H9 (cell line): ENCODE data around the gene KDM4C. TPM values are rescaled to one million over a fixed set of nuclear protein-coding genes. Genes with fewer than 3 reads are reported as not detected.

Source experiments
- DNase-seq: peaks from one replicate; pipeline ENCODE4 v3.0.0-alpha.2; 2017
- H2AFZ ChIP-seq: one replicate; pipeline ENCODE4 v1.6.1; 2013; ENCODE audit warnings: mild to moderate bottlenecking, low read length, control low read depth, moderate library complexity
- H2AK5ac ChIP-seq: 2 replicates; pipeline ENCODE4 v1.6.1; 2013; ENCODE audit warnings: low read length, control low read depth, mixed read lengths; ENCODE audit not compliant: insufficient read length
- H2BK120ac ChIP-seq: one replicate; pipeline ENCODE4 v1.6.1; 2013; ENCODE audit warnings: low read depth, mild to moderate bottlenecking, low read length, control low read depth, inconsistent platforms; ENCODE audit not compliant: poor library complexity, severe bottlenecking
- H2BK12ac ChIP-seq: 2 replicates; pipeline ENCODE4 v1.6.1; 2013; ENCODE audit warnings: low read length, control low read depth, mixed read lengths, low read depth; ENCODE audit not compliant: insufficient read length
- H2BK15ac ChIP-seq: 2 replicates; pipeline ENCODE4 v1.6.1; 2013; ENCODE audit warnings: low read depth, low read length, control low read depth
- H2BK20ac ChIP-seq: one replicate; pipeline ENCODE4 v1.6.1; 2013; ENCODE audit warnings: low read depth, mild to moderate bottlenecking, low read length, control low read depth, inconsistent platforms; ENCODE audit not compliant: poor library complexity, severe bottlenecking
- H2BK5ac ChIP-seq: 2 replicates; pipeline ENCODE4 v1.6.1; 2013; ENCODE audit warnings: low read length, control low read depth, mixed read lengths; ENCODE audit not compliant: insufficient read length
- H3K14ac ChIP-seq: 2 replicates; pipeline ENCODE4 v1.6.1; 2013; ENCODE audit warnings: low read length, control low read depth; ENCODE audit not compliant: insufficient read depth
- H3K18ac ChIP-seq: 2 replicates; pipeline ENCODE4 v1.6.1; 2013; ENCODE audit warnings: low read depth, mild to moderate bottlenecking, mixed read lengths, low read length, control low read depth; ENCODE audit not compliant: insufficient read length
- H3K23ac ChIP-seq: 2 replicates; pipeline ENCODE4 v1.6.1; 2013; ENCODE audit warnings: low read length, control low read depth, mixed read lengths, low read depth; ENCODE audit not compliant: insufficient read length
- H3K23me2 ChIP-seq: 2 replicates; pipeline ENCODE4 v1.6.1; 2013; ENCODE audit warnings: low read depth, mild to moderate bottlenecking, mixed read lengths, low read length, control low read depth; ENCODE audit not compliant: insufficient read length, poor library complexity, severe bottlenecking
- H3K27ac ChIP-seq: 2 replicates; pipeline ENCODE4 v1.5.1; 2013; ENCODE audit warnings: low read length, control low read depth, mixed read lengths, low read depth; ENCODE audit not compliant: insufficient read length
- H3K27me3 ChIP-seq: 2 replicates; pipeline ENCODE4 v1.6.1; 2013; ENCODE audit warnings: low read length, control low read depth, inconsistent platforms; ENCODE audit not compliant: insufficient read depth
- H3K4ac ChIP-seq: 2 replicates; pipeline ENCODE4 v1.6.1; 2013; ENCODE audit warnings: low read depth, mild to moderate bottlenecking, control low read depth, inconsistent platforms, low read length, moderate library complexity
- H3K4me1 ChIP-seq: 2 replicates; pipeline ENCODE4 v1.6.1; 2013; ENCODE audit warnings: low read length, control low read depth, inconsistent platforms; ENCODE audit not compliant: insufficient read depth
- H3K4me2 ChIP-seq: 2 replicates; pipeline ENCODE4 v1.6.1; 2013; ENCODE audit warnings: low read length, control low read depth, mixed read lengths; ENCODE audit not compliant: insufficient read length, insufficient read depth
- H3K56ac ChIP-seq: 2 replicates; pipeline ENCODE4 v1.6.1; 2013; ENCODE audit warnings: low read depth, mild to moderate bottlenecking, mixed read lengths, low read length, control low read depth; ENCODE audit not compliant: insufficient read length
- H3K79me1 ChIP-seq: 2 replicates; pipeline ENCODE4 v1.6.1; 2013; ENCODE audit warnings: low read depth, mild to moderate bottlenecking, moderate library complexity, low read length, control low read depth, inconsistent platforms; ENCODE audit not compliant: insufficient read depth, poor library complexity, severe bottlenecking
- H3K79me2 ChIP-seq: 2 replicates; pipeline ENCODE4 v1.6.1; 2013; ENCODE audit warnings: low read length, control low read depth, inconsistent platforms; ENCODE audit not compliant: insufficient read depth
- H3K9ac ChIP-seq: 2 replicates; pipeline ENCODE4 v1.6.1; 2013; ENCODE audit warnings: low read length, control low read depth, mixed read lengths; ENCODE audit not compliant: insufficient read length; ENCODE audit errors: extremely low read depth
- H3K9me3 ChIP-seq: one replicate; pipeline ENCODE4 v1.6.1; 2013; ENCODE audit warnings: low read depth, low read length, inconsistent platforms; ENCODE audit not compliant: control insufficient read depth
- H3T11ph ChIP-seq: one replicate; pipeline ENCODE4 v1.6.1; 2013; ENCODE audit warnings: mild to moderate bottlenecking, low read length, control low read depth, inconsistent platforms
- H4K20me1 ChIP-seq: one replicate; pipeline ENCODE4 v1.6.1; 2013; ENCODE audit not compliant: control insufficient read depth, insufficient read length, insufficient read depth
- H4K5ac ChIP-seq: 2 replicates; pipeline ENCODE4 v1.6.1; 2013; ENCODE audit warnings: low read depth, mild to moderate bottlenecking, mixed read lengths, low read length, control low read depth; ENCODE audit not compliant: insufficient read length
- H4K8ac ChIP-seq: replicated peaks from 2 replicates; pipeline ENCODE4 v1.6.1; 2013; ENCODE audit warnings: low read length, control low read depth, mixed read lengths, low read depth; ENCODE audit not compliant: insufficient read length
- H4K91ac ChIP-seq: 2 replicates; pipeline ENCODE4 v1.6.1; 2013; ENCODE audit warnings: low read depth, mild to moderate bottlenecking, moderate library complexity, mixed read lengths, low read length, control low read depth; ENCODE audit not compliant: insufficient read length
- H3K27ac Mint-ChIP-seq, 3 experiments: 2 replicates in 2 of 3; 3 replicates in 1 of 3; pipeline ENCODE4 v1.8.0; 2020 to 2021; ENCODE audit warnings: mixed read lengths in 3 of 3, mild to moderate bottlenecking in 1 of 3, moderate library complexity in 1 of 3
- H3K27me3 Mint-ChIP-seq: 2 replicates; pipeline ENCODE4 v1.8.0; 2021; ENCODE audit warnings: low read depth, mild to moderate bottlenecking, moderate library complexity, mixed read lengths
- H3K36me3 Mint-ChIP-seq, 3 experiments: 2 replicates in 2 of 3; 3 replicates in 1 of 3; pipeline ENCODE4 v1.8.0; 2020 to 2021; ENCODE audit warnings: low read depth in 3 of 3, mixed read lengths in 3 of 3; ENCODE audit not compliant: insufficient read depth in 1 of 3
- H3K4me1 Mint-ChIP-seq, 2 experiments: 2 replicates each; pipeline ENCODE4 v1.8.0; 2020; ENCODE audit warnings: mixed read lengths in 2 of 2
- H3K4me3 Mint-ChIP-seq, 2 experiments: 2 replicates in 1 of 2; 3 replicates in 1 of 2; pipeline ENCODE4 v1.8.0; 2020 to 2021; ENCODE audit warnings: mild to moderate bottlenecking in 2 of 2, mixed read lengths in 2 of 2, moderate library complexity in 1 of 2
- H3K9me3 Mint-ChIP-seq, 2 experiments: 2 replicates in 1 of 2; 3 replicates in 1 of 2; pipeline ENCODE4 v1.8.0; 2020; ENCODE audit warnings: mild to moderate bottlenecking in 2 of 2, mixed read lengths in 2 of 2, moderate library complexity in 1 of 2
- WGBS: extraction: QIAGEN DNeasy Blood & Tissue Kit; methylation state at CpG from one replicate; pipeline ENCODE4 v1.1.7; 2013; ENCODE audit warnings: missing lambda C conversion rate, low lambda C conversion rate, mixed read lengths; ENCODE audit not compliant: insufficient read length; ENCODE audit errors: extremely low coverage; 5-methylcytosine and 5-hydroxymethylcytosine counted together
- total RNA-seq: library from RNA; stranded (reverse); gene quantifications from 2 replicates; pipeline ENCODE4 v1.2.1, GENCODE V29; 2021
- TF ChIP-seq, protein P1 (sequence below): fragments of 200-600 bp; sonication (generic); conservative IDR thresholded peaks from 3 replicates; pipeline ENCODE4 v1.8.0; 2021; ENCODE audit warnings: antibody characterized with exemption, mild to moderate bottlenecking

KDM4C gene
- total RNA-seq, 1 experiment from 2014 or later = 24.0 TPM

GRCh38 chr9:6842584-6842947, 84.8 kb downstream of the KDM4C start:
- no peak overlapping the region for H4K8ac ChIP-seq
- TF ChIP-seq, protein P1, sequence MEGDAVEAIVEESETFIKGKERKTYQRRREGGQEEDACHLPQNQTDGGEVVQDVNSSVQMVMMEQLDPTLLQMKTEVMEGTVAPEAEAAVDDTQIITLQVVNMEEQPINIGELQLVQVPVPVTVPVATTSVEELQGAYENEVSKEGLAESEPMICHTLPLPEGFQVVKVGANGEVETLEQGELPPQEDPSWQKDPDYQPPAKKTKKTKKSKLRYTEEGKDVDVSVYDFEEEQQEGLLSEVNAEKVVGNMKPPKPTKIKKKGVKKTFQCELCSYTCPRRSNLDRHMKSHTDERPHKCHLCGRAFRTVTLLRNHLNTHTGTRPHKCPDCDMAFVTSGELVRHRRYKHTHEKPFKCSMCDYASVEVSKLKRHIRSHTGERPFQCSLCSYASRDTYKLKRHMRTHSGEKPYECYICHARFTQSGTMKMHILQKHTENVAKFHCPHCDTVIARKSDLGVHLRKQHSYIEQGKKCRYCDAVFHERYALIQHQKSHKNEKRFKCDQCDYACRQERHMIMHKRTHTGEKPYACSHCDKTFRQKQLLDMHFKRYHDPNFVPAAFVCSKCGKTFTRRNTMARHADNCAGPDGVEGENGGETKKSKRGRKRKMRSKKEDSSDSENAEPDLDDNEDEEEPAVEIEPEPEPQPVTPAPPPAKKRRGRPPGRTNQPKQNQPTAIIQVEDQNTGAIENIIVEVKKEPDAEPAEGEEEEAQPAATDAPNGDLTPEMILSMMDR = no peak
- no peak overlapping the region for H2BK15ac ChIP-seq
- no peak overlapping the region for H3K4ac ChIP-seq
- no CpG with 5 or more reads among the region's 3 CpGs for WGBS
- H3K9me3 ChIP-seq = no peaks in the 10 kb centered on the region
- no peak overlapping the region for H3K9ac ChIP-seq
- no peaks in the 10 kb centered on the region for H4K20me1 ChIP-seq
- H3K4me1 Mint-ChIP-seq = peaks cover 6 to 9% of the 10 kb centered on the region in 2 experiments
- no peaks in the 10 kb centered on the region for H3K79me1 ChIP-seq
- DNase-seq = no peak
- no peak overlapping the region for H3K23ac ChIP-seq
- no peaks in the 10 kb centered on the region for H3K23me2 ChIP-seq
- H4K5ac ChIP-seq = no peak overlapping the region
- no peak overlapping the region for H2BK12ac ChIP-seq
- H3K27ac ChIP-seq = no peak overlapping the region
- H2BK20ac ChIP-seq = no peak overlapping the region
- no peak overlapping the region for H2BK120ac ChIP-seq
- H2BK5ac ChIP-seq = no peak overlapping the region
- no peak overlapping the region for H3K4me2 ChIP-seq
- H3K9me3 Mint-ChIP-seq = no peaks in the 10 kb centered on the region
- H3T11ph ChIP-seq = no peak overlapping the region
- H3K27me3 ChIP-seq = no peaks in the 10 kb centered on the region
- no peak overlapping the region for H3K4me3 Mint-ChIP-seq
- no peaks in the 10 kb centered on the region for H3K79me2 ChIP-seq
- no peak overlapping the region for H3K18ac ChIP-seq
- H3K27ac Mint-ChIP-seq = no peak overlapping the region
- H2AK5ac ChIP-seq = no peak overlapping the region
- no peak overlapping the region for H2AFZ ChIP-seq
- no peaks in the 10 kb centered on the region for H3K4me1 ChIP-seq
- no peaks in the 10 kb centered on the region for H3K27me3 Mint-ChIP-seq
- H3K36me3 Mint-ChIP-seq = no peaks in the 10 kb centered on the region
- no peak overlapping the region for H3K14ac ChIP-seq
- no peak overlapping the region for H3K56ac ChIP-seq
- no peak overlapping the region for H4K91ac ChIP-seq
